GM19438 (cell line): ENCODE data around the gene ARID1B.
"Not testable (repeated sequence)": the region's sequence is repeated elsewhere in the genome, so short reads cannot be mapped to it uniquely, and the experiment has no call there.

Source experiments
- ATAC-seq: cut with Tn5 transposase; IDR thresholded peaks from one replicate; pipeline ENCODE4 v1.9.1; 2021; ENCODE audit warnings: low read depth; ENCODE audit not compliant: unreplicated experiment

ARID1B gene

GRCh38 chr6:157143890-157144798, 367.0 kb downstream of the ARID1B start:
- ATAC-seq: no peak

- no peak for ATAC-seq
These were observed 367.8 kb downstream of the ARID1B start for GRCh38 chr6:157144859-157145568.

GRCh38 chr6:157145656-157146285, 368.6 kb downstream of the ARID1B start:
- no peak for ATAC-seq

GRCh38 chr6:157147054-157148026, 370.2 kb downstream of the ARID1B start:
- ATAC-seq: not testable (repeated sequence)

GRCh38 chr6:157148391-157149323, 371.5 kb downstream of the ARID1B start:
- ATAC-seq: no peak

- ATAC-seq: no peak
These were observed 372.9 kb downstream of the ARID1B start for GRCh38 chr6:157150076-157150475.

GRCh38 chr6:157151029-157151428, 373.9 kb downstream of the ARID1B start:
- no peak for ATAC-seq

GRCh38 chr6:157151989-157152388, 374.8 kb downstream of the ARID1B start:
- ATAC-seq: no peak

GRCh38 chr6:157152556-157152955, 375.4 kb downstream of the ARID1B start:
- ATAC-seq: no peak

- ATAC-seq: no peak
These were observed 378.6 kb downstream of the ARID1B start for GRCh38 chr6:157155804-157156203.

GRCh38 chr6:157157258-157157657, 380.1 kb downstream of the ARID1B start:
- no peak for ATAC-seq

GRCh38 chr6:157158456-157158855, 381.3 kb downstream of the ARID1B start:
- ATAC-seq: no peak

GRCh38 chr6:157158897-157159296, 381.7 kb downstream of the ARID1B start:
- no peak for ATAC-seq

- no peak for ATAC-seq
These were observed 382.2 kb downstream of the ARID1B start for GRCh38 chr6:157159348-157159747.

GRCh38 chr6:157161912-157162311, 384.7 kb downstream of the ARID1B start:
- ATAC-seq: no peak

GRCh38 chr6:157162766-157163433, 385.7 kb downstream of the ARID1B start:
- ATAC-seq: no peak

GRCh38 chr6:157163434-157164159, 386.4 kb downstream of the ARID1B start:
- ATAC-seq: no peak

- ATAC-seq: no peak
These were observed 387.8 kb downstream of the ARID1B start for GRCh38 chr6:157164972-157165371.
